ENCODE data around the gene COG5.

DNA sequence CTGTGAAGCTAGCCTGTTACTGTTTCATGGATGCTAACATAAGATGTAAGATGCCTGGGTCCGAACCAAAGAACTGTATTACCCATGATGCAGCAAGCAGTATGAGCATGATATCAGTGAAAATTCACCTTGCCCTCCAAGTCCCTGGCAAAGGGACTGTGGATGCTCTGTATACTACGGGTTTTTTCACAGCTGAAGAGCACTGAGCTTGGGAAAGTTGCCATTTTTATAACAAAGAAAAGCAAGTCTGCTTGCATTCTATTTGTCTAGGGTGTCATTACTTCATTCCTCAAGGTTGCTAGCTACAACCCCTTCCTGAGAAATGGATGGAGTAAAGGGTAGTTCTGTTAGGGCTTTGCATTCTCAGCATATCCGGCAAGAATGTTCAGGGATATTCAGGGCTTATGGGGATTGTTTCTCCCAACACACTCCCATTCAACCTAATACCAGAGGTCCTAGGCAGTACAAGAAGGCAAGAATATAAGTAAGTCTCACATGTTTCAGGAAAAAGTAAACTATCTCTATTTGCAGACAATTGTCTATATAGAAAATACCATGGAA is 99.0 kb downstream of the COG5 start:
- TF ChIP-seq, protein P1, sequence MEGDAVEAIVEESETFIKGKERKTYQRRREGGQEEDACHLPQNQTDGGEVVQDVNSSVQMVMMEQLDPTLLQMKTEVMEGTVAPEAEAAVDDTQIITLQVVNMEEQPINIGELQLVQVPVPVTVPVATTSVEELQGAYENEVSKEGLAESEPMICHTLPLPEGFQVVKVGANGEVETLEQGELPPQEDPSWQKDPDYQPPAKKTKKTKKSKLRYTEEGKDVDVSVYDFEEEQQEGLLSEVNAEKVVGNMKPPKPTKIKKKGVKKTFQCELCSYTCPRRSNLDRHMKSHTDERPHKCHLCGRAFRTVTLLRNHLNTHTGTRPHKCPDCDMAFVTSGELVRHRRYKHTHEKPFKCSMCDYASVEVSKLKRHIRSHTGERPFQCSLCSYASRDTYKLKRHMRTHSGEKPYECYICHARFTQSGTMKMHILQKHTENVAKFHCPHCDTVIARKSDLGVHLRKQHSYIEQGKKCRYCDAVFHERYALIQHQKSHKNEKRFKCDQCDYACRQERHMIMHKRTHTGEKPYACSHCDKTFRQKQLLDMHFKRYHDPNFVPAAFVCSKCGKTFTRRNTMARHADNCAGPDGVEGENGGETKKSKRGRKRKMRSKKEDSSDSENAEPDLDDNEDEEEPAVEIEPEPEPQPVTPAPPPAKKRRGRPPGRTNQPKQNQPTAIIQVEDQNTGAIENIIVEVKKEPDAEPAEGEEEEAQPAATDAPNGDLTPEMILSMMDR (IDR thresholded peaks at IDR 0.05) = no peak
- TF ChIP-seq POLR2A (IDR thresholded peaks at IDR 0.05) = no peak
